ENCODE measurements around the gene MYLK. TPM values are rescaled to one million over a fixed set of nuclear protein-coding genes. Genes with fewer than 3 reads are reported as not detected.
A peak's percentile ranks its signal among the peaks of the same experiment; 100 is the strongest.

MYLK gene
- total RNA-seq, 1 donor from 2014 or later: 196 TPM

- DNase-seq (ENCODE audit: low spot score in 2 of 2): peak in 1 of 2 donors; percentile 53
- no peaks in the 10 kb centered on the region for H3K9me3 ChIP-seq
- peak overlapping the region in 1 of 2 donors; percentile 84 for H3K4me3 ChIP-seq
- intact Hi-C loops (cut with DNase I): no loop called here
- peak overlapping the region; percentile 91 to 92 for H3K27ac ChIP-seq
- H3K36me3 ChIP-seq: peaks cover 53 to 68% of the 10 kb centered on the region in 2 donors
- TF ChIP-seq CTCF (IDR thresholded peaks at IDR 0.05): no peak
- H3K4me1 ChIP-seq: peaks cover 42 to 79% of the 10 kb centered on the region in 2 donors
- no peaks in the 10 kb centered on the region for H3K27me3 ChIP-seq
Observed at GRCh38 chr3:123692041-123692440, 192.1 kb downstream of the MYLK start.

- peak overlapping the region; percentile 91 to 92 for H3K27ac ChIP-seq
- no peak for TF ChIP-seq CTCF (IDR thresholded peaks at IDR 0.05)
Observed at GRCh38 chr3:123689831-123690230, 194.3 kb downstream of the MYLK start.

GRCh38 chr3:123688241-123688747, 195.8 kb downstream of the MYLK start:
- DNase-seq (ENCODE audit: low spot score in 2 of 2): peak in 1 of 2 donors; percentile 88
- Histone ChIP-seq H3K9me3 (no peaks in the 10 kb centered on the region), H3K4me1 (peaks cover 39 to 78% of the 10 kb centered on the region in 2 donors), H3K27ac (peak overlapping the region; percentile 91 to 92), H3K4me3 (no peak overlapping the region), H3K27me3 (no peaks in the 10 kb centered on the region), H3K36me3 (peaks cover 73 to 82% of the 10 kb centered on the region in 2 donors)
- intact Hi-C loops (cut with DNase I): loop anchor here (1.0 kb wide), 1 partner anchor 12 kb away; no protein-coding TSS in a partner anchor
- TF ChIP-seq CTCF (IDR thresholded peaks at IDR 0.05): no peak

More at GRCh38 chr3:123689831-123690230, 194.3 kb downstream of the MYLK start:
- Histone ChIP-seq H3K9me3 (no peaks in the 10 kb centered on the region), H3K4me1 (peaks cover 39 to 85% of the 10 kb centered on the region in 2 donors), H3K4me3 (peak overlapping the region in 1 of 2 donors; percentile 0), H3K36me3 (peaks cover 69 to 83% of the 10 kb centered on the region in 2 donors), H3K27me3 (no peaks in the 10 kb centered on the region)
- no peak for DNase-seq (ENCODE audit: low spot score in 2 of 2)
- intact Hi-C loops (cut with DNase I): no loop called here

- DNase-seq (ENCODE audit: low spot score in 2 of 2): no peak
- intact Hi-C loops (cut with DNase I): no loop called here
- H3K9me3 ChIP-seq: no peaks in the 10 kb centered on the region
- TF ChIP-seq CTCF (IDR thresholded peaks at IDR 0.05): no peak
- H3K27me3 ChIP-seq: no peaks in the 10 kb centered on the region
- peaks cover 35 to 77% of the 10 kb centered on the region in 2 donors for H3K4me1 ChIP-seq
- peaks cover 72 to 77% of the 10 kb centered on the region in 2 donors for H3K36me3 ChIP-seq
- no peak overlapping the region for H3K4me3 ChIP-seq
- peak overlapping the region; percentile 91 to 92 for H3K27ac ChIP-seq
Observed at GRCh38 chr3:123687286-123687685, 196.8 kb downstream of the MYLK start.

GRCh38 chr3:123686251-123686650, 197.9 kb downstream of the MYLK start:
- no peak for DNase-seq (ENCODE audit: low spot score in 2 of 2)
- Histone ChIP-seq H3K27ac (peak overlapping the region; percentile 91 to 92), H3K27me3 (no peaks in the 10 kb centered on the region), H3K36me3 (peaks cover 69 to 78% of the 10 kb centered on the region in 2 donors), H3K4me1 (peaks cover 32 to 74% of the 10 kb centered on the region in 2 donors), H3K4me3 (no peak overlapping the region), H3K9me3 (no peaks in the 10 kb centered on the region)
- intact Hi-C loops (cut with DNase I): no loop called here
- TF ChIP-seq CTCF (IDR thresholded peaks at IDR 0.05): no peak

All from ascending aorta (tissue), 2 donors.